ENCODE results near the gene SLC26A8.
"Not testable (repeated sequence)": the region's sequence is repeated elsewhere in the genome, so short reads cannot be mapped to it uniquely, and the experiment has no call there.

The SLC26A8 gene

GRCh38 chr6:36033935-36034334 is 9.5 kb upstream of the SLC26A8 start:
- Mint-ChIP-seq H3K4me3 (no peak overlapping the region), H3K36me3 (ENCODE audit: low read depth) (peaks cover 12% of the 10 kb centered on the region), H3K27ac (no peak overlapping the region)

DNA sequence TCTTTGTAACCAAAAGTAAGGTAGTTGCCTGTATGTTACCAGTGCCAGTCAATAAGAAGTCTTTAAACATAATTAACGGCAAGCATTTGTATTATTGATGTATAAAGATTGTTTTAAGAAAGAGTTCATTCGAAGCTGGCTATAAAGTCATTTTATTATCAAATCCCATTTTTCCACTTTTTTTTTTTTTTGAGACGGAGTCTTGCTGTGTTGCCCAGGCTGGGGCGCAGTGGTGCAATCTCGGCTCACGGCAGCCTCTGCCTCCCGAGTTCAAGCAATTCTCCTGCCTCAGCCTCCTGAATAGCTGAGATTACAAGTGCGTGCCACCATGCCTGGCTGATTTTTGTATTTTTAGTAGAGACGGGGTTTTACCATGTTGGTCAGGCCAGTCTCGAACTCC is 8.7 kb upstream of the SLC26A8 start:
- H3K27ac Mint-ChIP-seq; H3K27me3 Mint-ChIP-seq (ENCODE audit: low read depth, poor library complexity); H3K4me3 Mint-ChIP-seq; DNase-seq; H3K9me3 Mint-ChIP-seq: not testable (repeated sequence)
- H3K4me1 Mint-ChIP-seq, result peaks cover 41% of the 10 kb centered on the region
- H3K36me3 Mint-ChIP-seq (ENCODE audit: low read depth), result peaks cover 12% of the 10 kb centered on the region

More at GRCh38 chr6:36033935-36034334, 9.5 kb upstream of the SLC26A8 start:
- DNase-seq, result no peak
- H3K4me1 Mint-ChIP-seq, result peaks cover 47% of the 10 kb centered on the region
- H3K27me3 Mint-ChIP-seq (ENCODE audit: low read depth, poor library complexity), result no peaks in the 10 kb centered on the region
- no peaks in the 10 kb centered on the region for H3K9me3 Mint-ChIP-seq
- TF ChIP-seq, protein P1, sequence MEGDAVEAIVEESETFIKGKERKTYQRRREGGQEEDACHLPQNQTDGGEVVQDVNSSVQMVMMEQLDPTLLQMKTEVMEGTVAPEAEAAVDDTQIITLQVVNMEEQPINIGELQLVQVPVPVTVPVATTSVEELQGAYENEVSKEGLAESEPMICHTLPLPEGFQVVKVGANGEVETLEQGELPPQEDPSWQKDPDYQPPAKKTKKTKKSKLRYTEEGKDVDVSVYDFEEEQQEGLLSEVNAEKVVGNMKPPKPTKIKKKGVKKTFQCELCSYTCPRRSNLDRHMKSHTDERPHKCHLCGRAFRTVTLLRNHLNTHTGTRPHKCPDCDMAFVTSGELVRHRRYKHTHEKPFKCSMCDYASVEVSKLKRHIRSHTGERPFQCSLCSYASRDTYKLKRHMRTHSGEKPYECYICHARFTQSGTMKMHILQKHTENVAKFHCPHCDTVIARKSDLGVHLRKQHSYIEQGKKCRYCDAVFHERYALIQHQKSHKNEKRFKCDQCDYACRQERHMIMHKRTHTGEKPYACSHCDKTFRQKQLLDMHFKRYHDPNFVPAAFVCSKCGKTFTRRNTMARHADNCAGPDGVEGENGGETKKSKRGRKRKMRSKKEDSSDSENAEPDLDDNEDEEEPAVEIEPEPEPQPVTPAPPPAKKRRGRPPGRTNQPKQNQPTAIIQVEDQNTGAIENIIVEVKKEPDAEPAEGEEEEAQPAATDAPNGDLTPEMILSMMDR (IDR thresholded peaks at IDR 0.05), result no peak

DNA sequence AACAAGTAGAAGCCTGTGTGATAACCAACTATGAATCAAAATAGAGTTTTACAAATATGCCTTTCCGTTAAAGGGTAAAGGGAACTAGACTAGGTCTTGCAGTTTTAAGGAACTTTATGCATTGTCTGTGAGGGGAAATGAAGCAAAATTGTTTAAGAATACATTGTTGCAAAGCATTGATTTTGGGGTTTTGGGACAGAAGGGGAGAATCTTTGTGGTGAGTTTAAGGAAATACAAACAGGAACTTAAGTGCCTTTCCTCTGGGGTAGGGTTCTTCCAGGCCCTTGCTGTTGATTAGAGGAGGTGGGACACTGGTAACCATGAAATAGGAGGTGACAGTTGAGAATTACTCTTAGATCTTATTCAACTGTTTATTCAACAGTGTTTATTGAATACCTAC is 7.8 kb upstream of the SLC26A8 start:
- peaks cover 4% of the 10 kb centered on the region for H3K27me3 Mint-ChIP-seq (ENCODE audit: low read depth, poor library complexity)
- H3K27ac Mint-ChIP-seq, result no peak overlapping the region
- H3K9me3 Mint-ChIP-seq, result peaks cover 3% of the 10 kb centered on the region
- no peak for DNase-seq
- TF ChIP-seq, protein P1 (IDR thresholded peaks at IDR 0.05), result no peak
- peaks cover 12% of the 10 kb centered on the region for H3K36me3 Mint-ChIP-seq (ENCODE audit: low read depth)
- peaks cover 37% of the 10 kb centered on the region for H3K4me1 Mint-ChIP-seq
- H3K4me3 Mint-ChIP-seq, result no peak overlapping the region

- Mint-ChIP-seq H3K4me3 (peak overlapping the region; percentile 95), H3K36me3 (ENCODE audit: low read depth) (no peaks in the 10 kb centered on the region), H3K9me3 (peaks cover 6% of the 10 kb centered on the region), H3K27ac (peak overlapping the region; percentile 96), H3K27me3 (ENCODE audit: low read depth, poor library complexity) (peaks cover 32% of the 10 kb centered on the region), H3K4me1 (peaks cover 43% of the 10 kb centered on the region)
- no peak for DNase-seq
- TF ChIP-seq, protein P1 (IDR thresholded peaks at IDR 0.05), result no peak
Observed at GRCh38 chr6:36029464-36029863, 5.0 kb upstream of the SLC26A8 start.

DNA sequence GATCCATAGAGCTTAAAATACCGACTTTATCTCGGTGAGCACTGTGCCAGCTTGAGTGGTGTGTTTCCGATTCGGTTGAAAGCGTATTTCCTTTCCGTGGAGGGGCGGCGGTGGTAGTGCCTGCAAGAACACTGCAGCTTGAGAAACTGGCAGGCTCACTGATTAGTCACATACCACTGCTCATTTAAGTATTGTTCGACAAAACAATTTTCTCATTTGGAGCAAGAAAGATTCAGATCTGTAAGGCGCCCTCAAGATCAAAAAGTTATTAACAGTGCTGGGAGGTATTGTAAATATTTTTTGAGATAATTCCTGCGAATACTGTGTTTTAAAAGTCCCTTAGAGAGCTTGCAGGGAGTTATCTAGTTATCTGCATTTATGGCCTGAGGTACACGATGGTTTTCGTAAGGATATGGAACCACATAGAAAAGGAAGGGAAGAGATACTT is 4.5 kb upstream of the SLC26A8 start:
- peak overlapping the region; percentile 95 for H3K4me3 Mint-ChIP-seq
- TF ChIP-seq, protein P1 (IDR thresholded peaks at IDR 0.05), result no peak
- peak; percentile 51 for DNase-seq
- H3K4me1 Mint-ChIP-seq, result peaks cover 40% of the 10 kb centered on the region
- peak overlapping the region; percentile 96 for H3K27ac Mint-ChIP-seq
- H3K9me3 Mint-ChIP-seq, result peaks cover 6% of the 10 kb centered on the region
- no peaks in the 10 kb centered on the region for H3K36me3 Mint-ChIP-seq (ENCODE audit: low read depth)
- peaks cover 36% of the 10 kb centered on the region for H3K27me3 Mint-ChIP-seq (ENCODE audit: low read depth, poor library complexity)

DNA sequence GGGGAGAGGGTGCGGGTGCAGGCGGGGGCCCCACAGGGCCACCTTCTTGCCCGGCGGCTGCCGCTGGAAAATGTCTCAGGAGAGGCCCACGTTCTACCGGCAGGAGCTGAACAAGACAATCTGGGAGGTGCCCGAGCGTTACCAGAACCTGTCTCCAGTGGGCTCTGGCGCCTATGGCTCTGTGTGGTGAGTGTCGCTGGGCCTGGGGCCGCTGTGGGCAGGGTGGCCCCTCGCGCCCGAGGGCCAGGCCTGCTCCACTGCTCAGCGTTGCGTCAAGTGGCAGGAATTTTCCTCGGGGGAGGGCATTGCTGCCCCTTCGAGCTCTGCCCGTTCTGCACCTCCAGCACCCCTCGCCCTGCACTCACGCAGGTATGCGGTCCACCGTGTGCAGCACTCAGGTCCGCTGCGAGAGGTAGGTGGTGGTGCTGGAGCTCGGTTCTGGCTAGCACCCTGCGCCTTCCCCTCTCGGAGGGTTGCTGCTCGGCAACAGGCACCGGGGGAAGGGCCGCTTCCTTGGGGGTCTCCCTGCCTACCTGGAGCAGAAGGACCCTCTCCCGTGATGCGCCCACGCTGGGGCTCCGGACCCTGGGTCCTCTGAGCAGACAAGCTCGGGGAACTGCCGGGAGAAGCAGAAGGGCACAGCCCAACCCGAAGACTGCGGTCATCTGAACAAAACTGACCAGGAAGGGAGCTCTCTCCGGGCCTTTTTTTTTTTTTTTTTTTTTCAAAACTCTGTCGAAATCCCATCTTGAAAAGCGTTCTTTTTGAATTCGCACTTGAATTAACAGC is 3.8 kb upstream of the SLC26A8 start:
- Mint-ChIP-seq H3K4me3 (peak overlapping the region; percentile 95), H3K9me3 (peaks cover 6% of the 10 kb centered on the region), H3K27ac (peak overlapping the region; percentile 96), H3K27me3 (ENCODE audit: low read depth, poor library complexity) (peaks cover 40% of the 10 kb centered on the region), H3K4me1 (peaks cover 40% of the 10 kb centered on the region), H3K36me3 (ENCODE audit: low read depth) (no peaks in the 10 kb centered on the region)
- TF ChIP-seq, protein P1 (IDR thresholded peaks at IDR 0.05), result no peak
- peak; percentile 37 for DNase-seq

All from nephron progenitor cell (in vitro differentiated cells).